ENCODE measurements around the gene EIF4B. TPM values are rescaled to one million over a fixed set of nuclear protein-coding genes. Genes with fewer than 3 reads are reported as not detected.

The EIF4B gene
- total and polyA plus RNA-seq, 4 donors, result 81.9 to 684 (median 220) TPM

DNA sequence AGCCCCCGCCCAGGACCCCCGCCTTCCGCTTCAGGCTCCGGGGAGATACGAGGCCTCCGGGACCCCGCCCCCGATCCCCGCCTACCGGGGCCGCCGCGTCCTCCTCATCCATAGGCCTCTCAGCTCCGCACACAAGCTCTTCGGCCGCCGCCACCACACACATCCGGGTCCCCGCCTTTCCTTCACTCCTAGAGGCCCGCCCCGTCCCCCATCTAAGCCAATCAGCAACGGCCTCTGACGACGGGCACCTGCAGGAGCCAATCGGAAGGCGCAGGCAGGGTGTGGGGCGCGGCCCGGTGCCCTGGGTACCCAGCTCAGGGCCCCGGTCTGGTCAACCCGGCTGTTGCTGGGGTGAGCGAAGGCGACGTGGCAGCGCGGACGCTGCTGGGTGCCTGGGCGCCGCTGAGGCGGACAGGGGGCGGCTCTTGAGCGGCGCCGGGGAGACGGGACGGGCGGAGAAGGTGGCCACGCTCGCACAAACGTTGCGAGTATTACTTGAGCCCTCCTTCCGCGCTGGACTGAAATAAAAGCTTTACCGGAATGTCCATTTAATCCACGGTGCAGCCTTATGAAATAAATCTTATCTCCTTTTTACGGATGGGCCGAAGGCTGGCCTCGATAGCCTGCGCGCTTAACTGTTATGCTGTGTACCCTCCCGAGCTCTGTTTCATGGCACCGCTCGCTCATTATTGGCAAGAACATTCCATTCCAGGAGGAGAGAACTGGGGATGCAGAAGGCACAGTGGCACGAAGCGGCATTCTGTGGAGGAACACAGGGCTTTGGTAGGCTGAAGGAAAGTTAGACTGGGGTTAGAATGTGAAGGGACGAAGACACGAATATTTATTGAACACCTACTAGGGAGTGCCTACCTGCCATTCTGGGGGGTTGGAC, 73.2 kb downstream of the EIF4B start, which contains the start of gene SPRYD3:
Gene SPRYD3 (minus strand): TSS at position 165 of the 892 bp plus-strand sequence. CDS start 57 bp downstream, at position 108.
- H3K9ac ChIP-seq (ENCODE audit: insufficient read depth in 1 of 2, low read length in 2 of 2), result peak within 1 kb of the TSS; percentile 72 to 81
- peak; percentile 98 to 99 (median 98) for DNase-seq
- peaks cover 0 to 19% (median 7%) of the 10 kb centered on the region in 5 donors for H3K4me1 ChIP-seq (ENCODE audit: control insufficient read depth in 5 of 5, insufficient read depth in 5 of 5, low read length in 5 of 5)
- 3% methylated on average over 59 to 67 of the region's 67 CpGs for WGBS, 2 donors
- TF ChIP-seq, protein P1, sequence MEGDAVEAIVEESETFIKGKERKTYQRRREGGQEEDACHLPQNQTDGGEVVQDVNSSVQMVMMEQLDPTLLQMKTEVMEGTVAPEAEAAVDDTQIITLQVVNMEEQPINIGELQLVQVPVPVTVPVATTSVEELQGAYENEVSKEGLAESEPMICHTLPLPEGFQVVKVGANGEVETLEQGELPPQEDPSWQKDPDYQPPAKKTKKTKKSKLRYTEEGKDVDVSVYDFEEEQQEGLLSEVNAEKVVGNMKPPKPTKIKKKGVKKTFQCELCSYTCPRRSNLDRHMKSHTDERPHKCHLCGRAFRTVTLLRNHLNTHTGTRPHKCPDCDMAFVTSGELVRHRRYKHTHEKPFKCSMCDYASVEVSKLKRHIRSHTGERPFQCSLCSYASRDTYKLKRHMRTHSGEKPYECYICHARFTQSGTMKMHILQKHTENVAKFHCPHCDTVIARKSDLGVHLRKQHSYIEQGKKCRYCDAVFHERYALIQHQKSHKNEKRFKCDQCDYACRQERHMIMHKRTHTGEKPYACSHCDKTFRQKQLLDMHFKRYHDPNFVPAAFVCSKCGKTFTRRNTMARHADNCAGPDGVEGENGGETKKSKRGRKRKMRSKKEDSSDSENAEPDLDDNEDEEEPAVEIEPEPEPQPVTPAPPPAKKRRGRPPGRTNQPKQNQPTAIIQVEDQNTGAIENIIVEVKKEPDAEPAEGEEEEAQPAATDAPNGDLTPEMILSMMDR (IDR thresholded peaks at IDR 0.05; ENCODE audit: control extremely low read depth, extremely low read depth), result no peak
- peaks cover 3 to 20% (median 13%) of the 10 kb centered on the region in 4 donors for H3K36me3 ChIP-seq (ENCODE audit: control insufficient read depth in 4 of 4, insufficient read depth in 4 of 4, low read length in 4 of 4)
- H3K4me3 ChIP-seq, result peak within 1 kb of the TSS; percentile 74
- no peaks in the 10 kb centered on the region for H3K9me3 ChIP-seq (ENCODE audit: control insufficient read depth in 4 of 4, insufficient read depth in 3 of 4, low read length in 3 of 4)
- peak within 1 kb of the TSS; percentile 93 to 95 for H3K27ac ChIP-seq (ENCODE audit: low read depth in 1 of 2, low read length in 1 of 2)
- peak; percentile 100 for ATAC-seq (ENCODE audit: insufficient read depth, low FRiP score)
- no peaks in the 10 kb centered on the region for H3K27me3 ChIP-seq (ENCODE audit: control insufficient read depth in 3 of 3, insufficient read depth in 3 of 3, low read length in 2 of 3)

DNA sequence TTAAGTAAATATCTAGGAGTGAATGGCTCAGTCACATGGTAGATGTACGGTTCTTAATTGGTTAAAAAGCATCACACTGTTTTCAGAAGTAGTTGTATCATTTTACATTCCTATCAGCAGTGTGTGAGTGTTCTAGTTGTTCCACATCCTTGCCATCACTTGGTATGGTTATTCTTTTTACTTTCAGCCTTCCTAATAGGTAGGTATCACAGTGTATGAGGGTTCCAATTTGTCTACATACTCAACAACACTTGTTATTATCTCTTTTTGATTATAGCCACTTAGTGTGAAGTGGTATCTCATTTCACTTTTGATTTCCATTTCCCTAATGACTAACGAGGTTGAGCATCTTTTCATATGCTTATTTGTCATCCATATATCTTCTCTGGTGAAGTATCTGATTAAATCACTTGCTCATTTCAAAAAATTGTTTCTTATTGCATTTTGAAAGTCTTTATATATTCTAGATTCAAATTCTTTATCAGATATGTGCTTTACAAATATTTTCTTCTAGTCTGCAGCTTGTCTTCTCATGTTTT, 76.5 kb downstream of the EIF4B start:
- 61 to 76% methylated on average over 2 of the region's 2 CpGs for WGBS, 2 donors
- H3K4me1 ChIP-seq (ENCODE audit: control insufficient read depth in 5 of 5, insufficient read depth in 5 of 5, low read length in 5 of 5), result peaks cover 0 to 13% (median 7%) of the 10 kb centered on the region in 5 donors
- no peak overlapping the region for H3K4me3 ChIP-seq
- H3K27me3 ChIP-seq (ENCODE audit: control insufficient read depth in 3 of 3, insufficient read depth in 3 of 3, low read length in 2 of 3), result no peaks in the 10 kb centered on the region
- TF ChIP-seq, protein P1 (IDR thresholded peaks at IDR 0.05; ENCODE audit: control extremely low read depth, extremely low read depth), result no peak
- H3K36me3 ChIP-seq (ENCODE audit: control insufficient read depth in 4 of 4, insufficient read depth in 4 of 4, low read length in 4 of 4), result no peaks in the 10 kb centered on the region
- ATAC-seq (ENCODE audit: insufficient read depth, low FRiP score) (no peak), DNase-seq (no peak)
- no peaks in the 10 kb centered on the region for H3K9me3 ChIP-seq (ENCODE audit: control insufficient read depth in 4 of 4, insufficient read depth in 3 of 4, low read length in 3 of 4)
- no peak overlapping the region for H3K27ac ChIP-seq (ENCODE audit: low read depth in 1 of 2, low read length in 1 of 2)
- no peak overlapping the region for H3K9ac ChIP-seq (ENCODE audit: insufficient read depth in 1 of 2, low read length in 2 of 2)

DNA sequence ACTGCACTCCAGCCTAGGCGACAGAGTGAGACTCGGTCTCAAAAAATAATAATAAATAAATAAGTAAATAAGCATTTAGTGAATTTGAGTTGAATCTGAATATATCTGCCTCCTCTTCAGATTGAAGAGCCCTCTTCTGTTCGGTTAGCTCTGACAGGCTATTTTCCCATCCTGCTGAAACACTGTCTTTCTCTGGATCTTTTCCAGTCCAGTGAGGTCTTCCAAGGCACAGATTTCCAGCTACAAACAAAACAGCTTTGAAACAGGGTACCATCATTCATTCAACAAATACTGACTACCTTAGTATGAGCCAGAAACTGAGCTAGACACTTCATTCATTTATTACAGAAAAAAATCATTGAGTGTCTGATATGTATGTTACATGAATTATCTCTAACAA, 80.1 kb downstream of the EIF4B start:
- TF ChIP-seq, protein P1 (IDR thresholded peaks at IDR 0.05; ENCODE audit: control extremely low read depth, extremely low read depth), result no peak
- DNase-seq, result peak in 1 of 3 donors; percentile 68
- WGBS, 2 donors, result 89 to 92% methylated on average over 3 of the region's 3 CpGs
- Histone ChIP-seq H3K27ac (ENCODE audit: low read depth in 1 of 2, low read length in 1 of 2) (no peak overlapping the region), H3K4me1 (ENCODE audit: control insufficient read depth in 5 of 5, insufficient read depth in 5 of 5, low read length in 5 of 5) (peaks cover 0 to 1% (median 0%) of the 10 kb centered on the region in 5 donors), H3K9ac (ENCODE audit: insufficient read depth in 1 of 2, low read length in 2 of 2) (no peak overlapping the region), H3K27me3 (ENCODE audit: control insufficient read depth in 3 of 3, insufficient read depth in 3 of 3, low read length in 2 of 3) (no peaks in the 10 kb centered on the region), H3K9me3 (ENCODE audit: control insufficient read depth in 4 of 4, insufficient read depth in 3 of 4, low read length in 3 of 4) (no peaks in the 10 kb centered on the region), H3K36me3 (ENCODE audit: control insufficient read depth in 4 of 4, insufficient read depth in 4 of 4, low read length in 4 of 4) (no peaks in the 10 kb centered on the region), H3K4me3 (no peak overlapping the region)
- no peak for ATAC-seq (ENCODE audit: insufficient read depth, low FRiP score)

All from lung (tissue), 12 donors.